ENCODE data around the gene CDKN2D.

Gene CDKN2D

GRCh38 chr19:10557603-10558197 lies 11.1 kb downstream of the CDKN2D start:
- no peak for DNase-seq (ENCODE audit: low read depth)
- TF ChIP-seq CTCF (conservative IDR thresholded peaks at IDR 0.05; ENCODE audit: low read depth, low read length), result no peak

GRCh38 chr19:10555610-10555973 lies 13.2 kb downstream of the CDKN2D start:
- DNase-seq (ENCODE audit: low read depth), result no peak
- TF ChIP-seq CTCF (conservative IDR thresholded peaks at IDR 0.05; ENCODE audit: low read depth, low read length), result no peak
- H3K4me3 ChIP-seq (ENCODE audit: low read length), result no peak overlapping the region

More at GRCh38 chr19:10557603-10558197, 11.1 kb downstream of the CDKN2D start:
- H3K4me3 ChIP-seq (ENCODE audit: low read length), result no peak overlapping the region

- H3K4me3 ChIP-seq (ENCODE audit: low read length), result no peak overlapping the region
- DNase-seq (ENCODE audit: low read depth), result no peak
- peak; percentile 2 for TF ChIP-seq CTCF (conservative IDR thresholded peaks at IDR 0.05; ENCODE audit: low read depth, low read length)
Observed at GRCh38 chr19:10554760-10555609, 13.8 kb downstream of the CDKN2D start.

- no peak for TF ChIP-seq CTCF (conservative IDR thresholded peaks at IDR 0.05; ENCODE audit: low read depth, low read length)
- DNase-seq (ENCODE audit: low read depth), result no peak
- H3K4me3 ChIP-seq (ENCODE audit: low read length), result no peak overlapping the region
Observed at GRCh38 chr19:10553943-10554381, 14.8 kb downstream of the CDKN2D start.

- no peak for DNase-seq (ENCODE audit: low read depth)
- TF ChIP-seq CTCF (conservative IDR thresholded peaks at IDR 0.05; ENCODE audit: low read depth, low read length), result no peak
- no peak overlapping the region for H3K4me3 ChIP-seq (ENCODE audit: low read length)
Observed at GRCh38 chr19:10553087-10553667, 15.6 kb downstream of the CDKN2D start.

- no peak overlapping the region for H3K4me3 ChIP-seq (ENCODE audit: low read length)
- TF ChIP-seq CTCF (conservative IDR thresholded peaks at IDR 0.05; ENCODE audit: low read depth, low read length), result no peak
- DNase-seq (ENCODE audit: low read depth), result no peak
Observed at GRCh38 chr19:10552510-10553053, 16.2 kb downstream of the CDKN2D start.

Measured in retinal pigment epithelial cell (primary cell).